NCI-H446 (cell line): ENCODE results near the gene STK39.

Experiments
- DNase-seq, 2 experiments: peaks; one replicate each; lab custom pipeline; 2025; lab: John Stamatoyannopoulos, UW

The STK39 gene

GRCh38 chr2:167955264-167955906 lies 292.0 kb downstream of the STK39 start:
- DNase-seq = no peak

GRCh38 chr2:167954495-167954894 lies 292.9 kb downstream of the STK39 start:
- DNase-seq = no peak

- no peak for DNase-seq
Observed at GRCh38 chr2:167953776-167954175, 293.6 kb downstream of the STK39 start.

- no peak for DNase-seq
Observed at GRCh38 chr2:167950571-167950970, 296.8 kb downstream of the STK39 start.

- no peak for DNase-seq
Observed at GRCh38 chr2:167946441-167946841, 301.0 kb downstream of the STK39 start.

- no peak for DNase-seq
Observed at GRCh38 chr2:167945660-167946368, 301.6 kb downstream of the STK39 start.

- DNase-seq = no peak
Observed at GRCh38 chr2:167944825-167945659, 302.4 kb downstream of the STK39 start.

- DNase-seq = no peak
Observed at GRCh38 chr2:167943897-167944296, 303.5 kb downstream of the STK39 start.

- DNase-seq = no peak
Observed at GRCh38 chr2:167943368-167943767, 304.0 kb downstream of the STK39 start.

- no peak for DNase-seq
Observed at GRCh38 chr2:167942366-167943081, 304.9 kb downstream of the STK39 start.

GRCh38 chr2:167941604-167942003 lies 305.8 kb downstream of the STK39 start:
- DNase-seq = no peak

- no peak for DNase-seq
Observed at GRCh38 chr2:167940734-167941507, 306.5 kb downstream of the STK39 start.

GRCh38 chr2:167940346-167940725 lies 307.1 kb downstream of the STK39 start:
- DNase-seq = no peak

- no peak for DNase-seq
Observed at GRCh38 chr2:167939514-167940345, 307.7 kb downstream of the STK39 start.

- no peak for DNase-seq
Observed at GRCh38 chr2:167937403-167937802, 310.0 kb downstream of the STK39 start.

- DNase-seq = no peak
Observed at GRCh38 chr2:167935803-167936110, 311.6 kb downstream of the STK39 start.

GRCh38 chr2:167933097-167933814 lies 314.1 kb downstream of the STK39 start:
- no peak for DNase-seq

GRCh38 chr2:167932123-167932693 lies 315.2 kb downstream of the STK39 start:
- DNase-seq = no peak

- DNase-seq = no peak
Observed at GRCh38 chr2:167929484-167929883, 317.9 kb downstream of the STK39 start.

GRCh38 chr2:167928434-167928833 lies 319.0 kb downstream of the STK39 start:
- DNase-seq = no peak
